ENCODE measurements around the gene SLFN12L.
A peak's percentile ranks its signal among the peaks of the same experiment; 100 is the strongest.

Gene SLFN12L

DNA sequence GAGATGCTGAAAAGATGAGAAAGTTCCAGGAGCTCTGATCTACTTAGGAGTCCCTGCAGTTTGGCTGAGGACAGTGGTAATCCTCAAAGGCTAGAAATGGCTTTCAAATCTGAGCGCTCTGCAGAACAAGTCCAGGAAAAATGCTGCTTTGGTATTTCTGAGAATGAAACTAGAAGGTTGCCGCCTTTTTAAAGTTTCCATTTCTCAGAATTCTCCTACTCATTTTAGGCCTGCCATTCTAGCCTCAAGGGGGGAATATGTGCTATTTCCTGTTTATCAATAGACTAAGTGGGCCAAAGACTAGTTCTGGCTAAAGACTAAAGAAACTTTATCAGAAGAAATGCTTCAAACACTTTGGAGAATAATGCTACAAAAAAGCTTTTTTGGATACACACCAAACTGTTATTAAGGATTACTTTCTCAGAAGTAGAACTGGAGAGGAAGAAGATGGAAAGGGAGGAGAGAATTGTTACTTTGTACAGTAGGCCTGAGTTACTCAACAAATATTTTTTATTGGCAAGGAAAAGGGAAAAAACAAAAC, at the start of gene SLFN12L:
Gene SLFN12L (minus strand): TSS at position 78 of the 541 bp plus-strand sequence. CDS start 15,314 bp downstream, outside the sequence.
- H3K4me3 ChIP-seq (ENCODE audit: low read depth, low read length), result no peak within 1 kb of the TSS
- TF ChIP-seq, protein P1, sequence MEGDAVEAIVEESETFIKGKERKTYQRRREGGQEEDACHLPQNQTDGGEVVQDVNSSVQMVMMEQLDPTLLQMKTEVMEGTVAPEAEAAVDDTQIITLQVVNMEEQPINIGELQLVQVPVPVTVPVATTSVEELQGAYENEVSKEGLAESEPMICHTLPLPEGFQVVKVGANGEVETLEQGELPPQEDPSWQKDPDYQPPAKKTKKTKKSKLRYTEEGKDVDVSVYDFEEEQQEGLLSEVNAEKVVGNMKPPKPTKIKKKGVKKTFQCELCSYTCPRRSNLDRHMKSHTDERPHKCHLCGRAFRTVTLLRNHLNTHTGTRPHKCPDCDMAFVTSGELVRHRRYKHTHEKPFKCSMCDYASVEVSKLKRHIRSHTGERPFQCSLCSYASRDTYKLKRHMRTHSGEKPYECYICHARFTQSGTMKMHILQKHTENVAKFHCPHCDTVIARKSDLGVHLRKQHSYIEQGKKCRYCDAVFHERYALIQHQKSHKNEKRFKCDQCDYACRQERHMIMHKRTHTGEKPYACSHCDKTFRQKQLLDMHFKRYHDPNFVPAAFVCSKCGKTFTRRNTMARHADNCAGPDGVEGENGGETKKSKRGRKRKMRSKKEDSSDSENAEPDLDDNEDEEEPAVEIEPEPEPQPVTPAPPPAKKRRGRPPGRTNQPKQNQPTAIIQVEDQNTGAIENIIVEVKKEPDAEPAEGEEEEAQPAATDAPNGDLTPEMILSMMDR (conservative IDR thresholded peaks at IDR 0.05; ENCODE audit: low read depth, low read length), result no peak
- DNase-seq (ENCODE audit: low read depth), result no peak

DNA sequence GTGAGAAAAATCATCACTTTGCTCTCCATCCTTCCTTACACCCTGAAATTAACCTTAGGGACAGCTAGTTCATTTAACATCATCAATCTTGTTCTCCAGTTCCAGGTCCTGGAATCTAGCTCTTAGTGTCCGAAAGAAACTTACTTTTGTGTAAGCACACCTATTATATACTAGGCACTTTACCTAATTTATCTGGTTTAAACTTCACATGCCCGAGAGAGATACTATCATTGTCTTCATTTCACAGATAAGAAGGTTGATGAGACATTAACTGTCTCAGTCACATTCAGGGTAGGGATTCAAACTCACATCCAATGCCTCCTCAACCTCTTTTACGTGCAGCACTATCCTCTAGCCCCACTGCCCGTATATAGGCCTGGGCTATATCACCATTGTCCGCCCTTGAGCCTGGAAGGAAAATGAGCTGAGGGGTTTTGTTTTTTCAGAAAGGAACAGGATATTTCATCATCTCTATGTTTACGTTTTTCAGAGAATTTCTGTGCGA, 49.1 kb upstream of the SLFN12L start:
- DNase-seq (ENCODE audit: low read depth), result no peak
- TF ChIP-seq, protein P1 (conservative IDR thresholded peaks at IDR 0.05; ENCODE audit: low read depth, low read length), result no peak
- peak overlapping the region; percentile 94 for H3K4me3 ChIP-seq (ENCODE audit: low read depth, low read length)

DNA sequence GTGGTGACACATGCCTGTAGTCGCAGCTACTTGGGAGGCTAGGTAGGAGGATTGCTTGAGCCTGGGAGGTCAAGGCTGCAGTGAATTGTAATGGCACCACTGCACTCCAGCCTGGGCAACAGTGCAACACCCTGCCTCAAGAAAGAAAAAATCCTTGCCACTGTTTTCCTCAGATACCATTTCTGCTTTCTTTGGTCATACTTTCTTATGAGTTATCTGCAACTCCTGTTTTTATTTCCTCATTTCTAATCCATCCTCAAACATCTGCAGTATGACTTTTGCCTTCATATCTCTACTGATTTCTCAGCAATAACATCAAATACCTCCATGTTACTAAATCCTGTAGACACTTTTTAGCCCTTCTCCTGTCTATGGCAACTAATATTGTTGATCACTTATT, 46.6 kb upstream of the SLFN12L start:
- H3K4me3 ChIP-seq (ENCODE audit: low read depth, low read length), result no peak overlapping the region
- TF ChIP-seq, protein P1 (conservative IDR thresholded peaks at IDR 0.05; ENCODE audit: low read depth, low read length), result no peak
- no peak for DNase-seq (ENCODE audit: low read depth)

DNA sequence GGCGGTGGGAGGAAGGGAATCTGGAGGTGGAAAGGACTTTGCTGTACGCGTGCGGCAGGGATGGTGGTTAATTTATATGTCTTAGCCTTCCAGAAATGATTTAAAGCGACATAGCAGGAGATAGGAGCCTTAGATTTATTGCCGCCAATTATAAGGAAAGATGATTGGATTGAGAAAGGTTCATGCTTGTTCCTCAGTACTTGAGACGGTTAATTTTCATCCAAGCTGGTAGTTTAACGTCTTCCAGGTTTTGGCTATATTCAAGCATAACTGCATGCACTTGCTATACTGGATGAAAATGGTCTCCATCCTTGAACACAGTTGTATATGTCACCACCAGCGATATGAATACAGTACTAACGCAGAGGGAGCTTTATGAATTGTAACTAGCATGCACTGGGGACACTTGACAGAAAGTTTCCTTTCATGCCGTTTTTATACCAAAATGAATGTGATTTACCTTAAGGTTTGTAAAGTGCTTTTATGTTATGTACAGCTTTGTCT, 41.5 kb upstream of the SLFN12L start:
- TF ChIP-seq, protein P1 (conservative IDR thresholded peaks at IDR 0.05; ENCODE audit: low read depth, low read length), result no peak
- DNase-seq (ENCODE audit: low read depth), result no peak
- peak overlapping the region; percentile 82 for H3K4me3 ChIP-seq (ENCODE audit: low read depth, low read length)

DNA sequence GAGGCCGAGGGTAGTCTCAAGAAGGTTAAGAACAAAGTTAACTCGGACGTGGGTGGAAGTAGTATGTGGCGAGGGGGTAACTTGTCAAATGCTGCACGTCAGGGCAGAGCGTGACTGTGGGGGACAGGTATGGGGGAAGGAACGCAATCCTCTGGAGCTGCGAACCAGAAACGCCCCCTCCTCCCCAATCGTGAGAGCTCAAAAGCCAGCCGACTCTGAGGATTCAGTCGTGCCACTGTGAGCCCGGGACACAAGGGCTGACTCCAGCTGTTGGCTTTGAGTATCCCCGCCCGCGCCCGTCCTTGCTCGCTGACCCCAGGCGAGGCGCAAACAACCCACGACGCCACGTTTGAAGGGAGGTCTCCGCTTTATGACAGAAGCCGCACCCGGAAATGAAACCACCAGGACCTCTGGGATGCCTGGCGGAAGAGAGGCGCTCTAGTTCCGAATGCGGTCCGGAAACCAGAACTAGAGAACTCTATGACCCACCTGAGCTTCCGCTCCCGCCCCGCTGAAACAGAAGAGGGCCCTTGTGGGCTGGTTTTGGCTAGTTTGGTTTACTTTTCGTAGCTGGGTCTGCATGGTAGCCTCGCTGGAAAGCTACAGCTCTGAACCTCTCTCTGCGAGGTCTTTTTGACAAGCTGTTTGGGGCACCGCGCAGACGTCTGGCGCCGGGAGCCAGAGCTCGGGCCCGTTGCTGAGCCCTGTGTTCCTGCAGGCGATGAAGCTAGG, 40.9 kb upstream of the SLFN12L start, which contains the start of gene PEX12:
Gene PEX12 (minus strand): TSS at position 375 of the 732 bp plus-strand sequence. CDS start 550 bp downstream, outside the sequence.
- H3K4me3 ChIP-seq (ENCODE audit: low read depth, low read length), result peak within 1 kb of the TSS; percentile 82
- peak; percentile 89 for DNase-seq (ENCODE audit: low read depth)
- TF ChIP-seq, protein P1 (conservative IDR thresholded peaks at IDR 0.05; ENCODE audit: low read depth, low read length), result no peak

DNA sequence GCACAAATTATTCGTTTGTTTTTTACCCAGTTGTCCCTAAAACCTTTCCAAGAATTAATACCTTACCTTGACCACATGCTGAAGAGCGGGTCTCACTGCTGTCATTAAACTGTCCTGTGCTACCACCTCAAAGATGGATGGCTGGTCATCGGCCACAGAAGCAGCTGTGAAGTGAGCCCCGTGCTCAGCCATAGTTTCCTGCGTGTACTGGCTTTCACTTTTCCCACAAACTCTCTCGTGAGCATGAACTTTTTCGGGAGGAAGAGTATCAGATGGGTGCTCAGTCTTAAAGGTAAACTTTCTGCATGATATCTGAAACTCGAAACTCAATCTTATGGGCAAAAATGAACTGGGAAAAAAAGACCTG, 40.3 kb upstream of the SLFN12L start:
- TF ChIP-seq, protein P1 (conservative IDR thresholded peaks at IDR 0.05; ENCODE audit: low read depth, low read length), result no peak
- H3K4me3 ChIP-seq (ENCODE audit: low read depth, low read length), result peak overlapping the region; percentile 82
- peak; percentile 36 for DNase-seq (ENCODE audit: low read depth)
